Stomach smooth muscle (tissue), 2 donors: ENCODE measurements around the gene TMPRSS13.
"Not testable (repeated sequence)": the region's sequence is repeated elsewhere in the genome, so short reads cannot be mapped to it uniquely, and the experiment has no call there.

Source experiments
- H3K27ac ChIP-seq: one replicate; pipeline ENCODE4 v1.7.0; 2013; ENCODE audit warnings: mild to moderate bottlenecking, low read length, inconsistent platforms
- H3K27me3 ChIP-seq, 2 donors: one replicate each; pipeline ENCODE4 v1.7.0; 2013; ENCODE audit warnings: low read length in 2 of 2; ENCODE audit not compliant: insufficient read depth in 2 of 2, control insufficient read depth in 1 of 2
- H3K36me3 ChIP-seq, 2 donors: one replicate each; pipeline ENCODE4 v1.7.0; 2013; ENCODE audit warnings: low read length in 2 of 2; ENCODE audit not compliant: control insufficient read depth in 2 of 2, insufficient read depth in 2 of 2
- H3K4me1 ChIP-seq: one replicate; pipeline ENCODE4 v1.7.0; 2013; ENCODE audit warnings: low read length; ENCODE audit not compliant: control insufficient read depth, insufficient read depth
- H3K4me3 ChIP-seq, 2 donors: one replicate each; pipeline ENCODE4 v1.7.0; 2013; ENCODE audit warnings: low read length in 2 of 2
- H3K9ac ChIP-seq, 2 donors: one replicate each; pipeline ENCODE4 v1.7.0; 2013; ENCODE audit warnings: low read length in 2 of 2, mild to moderate bottlenecking in 1 of 2
- H3K9me3 ChIP-seq, 2 donors: one replicate each; pipeline ENCODE4 v1.7.0; 2013; ENCODE audit warnings: low read length in 2 of 2; ENCODE audit not compliant: control insufficient read depth in 2 of 2
- donor health status: healthy.
- donor health status: Pancreatic carcinoma.

The TMPRSS13 gene

GRCh38 chr11:117870103-117870952 is 58.9 kb downstream of the TMPRSS13 start:
- peaks cover 0 to 4% of the 10 kb centered on the region in 2 donors for H3K36me3 ChIP-seq
- H3K9me3 ChIP-seq, result no peaks in the 10 kb centered on the region
- H3K4me3 ChIP-seq, result peak overlapping the region in 1 of 2 donors; percentile 15
- peak overlapping the region; percentile 95 for H3K27ac ChIP-seq
- H3K9ac ChIP-seq, result peak overlapping the region; percentile 21 to 36
- H3K27me3 ChIP-seq, result no peaks in the 10 kb centered on the region
- peaks cover 78% of the 10 kb centered on the region for H3K4me1 ChIP-seq

- peak overlapping the region in 1 of 2 donors; percentile 36 for H3K9ac ChIP-seq
- peak overlapping the region in 1 of 2 donors; percentile 15 for H3K4me3 ChIP-seq
- H3K27ac ChIP-seq, result peak overlapping the region; percentile 95
- H3K4me1 ChIP-seq, result peaks cover 71% of the 10 kb centered on the region
- no peaks in the 10 kb centered on the region for H3K9me3 ChIP-seq
- H3K36me3 ChIP-seq, result peaks cover 0 to 4% of the 10 kb centered on the region in 2 donors
- H3K27me3 ChIP-seq, result no peaks in the 10 kb centered on the region
Observed at GRCh38 chr11:117869604-117870003, 59.6 kb downstream of the TMPRSS13 start.

GRCh38 chr11:117868815-117869561 is 60.2 kb downstream of the TMPRSS13 start:
- Histone ChIP-seq H3K9me3 (no peaks in the 10 kb centered on the region), H3K4me1 (peaks cover 65% of the 10 kb centered on the region), H3K36me3 (peaks cover 0 to 4% of the 10 kb centered on the region in 2 donors), H3K27ac (peak overlapping the region; percentile 95), H3K4me3 (peak overlapping the region in 1 of 2 donors; percentile 15), H3K9ac (no peak overlapping the region), H3K27me3 (no peaks in the 10 kb centered on the region)

GRCh38 chr11:117868088-117868487 is 61.1 kb downstream of the TMPRSS13 start:
- no peak overlapping the region for H3K4me3 ChIP-seq
- no peak overlapping the region for H3K27ac ChIP-seq
- no peak overlapping the region for H3K9ac ChIP-seq
- no peaks in the 10 kb centered on the region for H3K9me3 ChIP-seq
- H3K4me1 ChIP-seq, result peaks cover 57% of the 10 kb centered on the region
- peaks cover 0 to 4% of the 10 kb centered on the region in 2 donors for H3K36me3 ChIP-seq
- H3K27me3 ChIP-seq, result no peaks in the 10 kb centered on the region

- Histone ChIP-seq H3K4me1 (peaks cover 54% of the 10 kb centered on the region), H3K4me3 (no peak overlapping the region)
Observed at GRCh38 chr11:117866526-117866925, 62.7 kb downstream of the TMPRSS13 start.

GRCh38 chr11:117865546-117865945 is 63.7 kb downstream of the TMPRSS13 start:
- not testable (repeated sequence) for H3K4me3 ChIP-seq, H3K9me3 ChIP-seq, H3K27ac ChIP-seq, H3K36me3 ChIP-seq, H3K27me3 ChIP-seq, H3K9ac ChIP-seq
- H3K4me1 ChIP-seq, result peaks cover 55% of the 10 kb centered on the region

More at GRCh38 chr11:117866526-117866925, 62.7 kb downstream of the TMPRSS13 start:
- Histone ChIP-seq H3K36me3 (peaks cover 0 to 7% of the 10 kb centered on the region in 2 donors), H3K9me3 (no peaks in the 10 kb centered on the region), H3K27ac (peak overlapping the region; percentile 55), H3K9ac (no peak overlapping the region), H3K27me3 (no peaks in the 10 kb centered on the region)

- H3K4me3 ChIP-seq, result no peak overlapping the region
- peaks cover 45% of the 10 kb centered on the region for H3K4me1 ChIP-seq
- peaks cover 0 to 7% of the 10 kb centered on the region in 2 donors for H3K36me3 ChIP-seq
- H3K9ac ChIP-seq, result no peak overlapping the region
- no peaks in the 10 kb centered on the region for H3K9me3 ChIP-seq
- no peak overlapping the region for H3K27ac ChIP-seq
- H3K27me3 ChIP-seq, result no peaks in the 10 kb centered on the region
Observed at GRCh38 chr11:117863383-117863782, 65.8 kb downstream of the TMPRSS13 start.

- no peaks in the 10 kb centered on the region for H3K9me3 ChIP-seq
- H3K9ac ChIP-seq, result no peak overlapping the region
- no peaks in the 10 kb centered on the region for H3K27me3 ChIP-seq
- peak overlapping the region; percentile 49 for H3K27ac ChIP-seq
- peaks cover 0 to 2% of the 10 kb centered on the region in 2 donors for H3K36me3 ChIP-seq
- peaks cover 47% of the 10 kb centered on the region for H3K4me1 ChIP-seq
- no peak overlapping the region for H3K4me3 ChIP-seq
Observed at GRCh38 chr11:117862753-117863152, 66.4 kb downstream of the TMPRSS13 start.

GRCh38 chr11:117862019-117862725 is 67.0 kb downstream of the TMPRSS13 start:
- peak overlapping the region in 1 of 2 donors; percentile 62 for H3K9ac ChIP-seq
- H3K27me3 ChIP-seq, result no peaks in the 10 kb centered on the region
- H3K36me3 ChIP-seq, result peaks cover 0 to 2% of the 10 kb centered on the region in 2 donors
- peaks cover 50% of the 10 kb centered on the region for H3K4me1 ChIP-seq
- H3K4me3 ChIP-seq, result peak overlapping the region in 1 of 2 donors; percentile 40
- H3K27ac ChIP-seq, result peak overlapping the region; percentile 49
- H3K9me3 ChIP-seq, result no peaks in the 10 kb centered on the region
